GM12878 (cell line): ENCODE data around the gene EEF1AKMT3. TPM values are rescaled to one million over a fixed set of nuclear protein-coding genes. Genes with fewer than 3 reads are reported as not detected.

ENCODE experiments used
- ATAC-seq: fragments of 200-7000 bp; cut with Tn5 transposase; 3 replicates; pipeline ENCODE4 v1.9.1; 2020; ENCODE audit warnings: mild to moderate bottlenecking, moderate library complexity
- BruUV-seq: library from RNA; stranded (reverse); fragments of 400-500 nt; replicated peaks from 2 replicates; lab custom pipeline; 2021; lab: Mats Ljungman, UMichigan
- CTCF ChIA-PET: fragments of 300-600 bp; sonication (Branson Sonifier 250); formaldehyde crosslinking; extraction: SDS; loops from one replicate; lab custom pipeline; 2021; ENCODE audit warnings: inconsistent platforms; lab: Yijun Ruan, JAX
- POLR2A ChIA-PET: fragments of 350-600 bp; formaldehyde crosslinking; extraction: SDS; loops from one replicate; lab custom pipeline; 2021; ENCODE audit warnings: inconsistent platforms; lab: Charles Lee
- RAD21 ChIA-PET: fragments of 300-600 bp; sonication (Branson Sonifier 250); formaldehyde crosslinking; loops from one replicate; lab custom pipeline; 2023; ENCODE audit warnings: antibody characterized with exemption; ENCODE audit not compliant: unreplicated experiment; lab: Charles Lee
- SMC1A ChIA-PET: fragments of 300-600 bp; sonication (Branson Sonifier 250); formaldehyde crosslinking; loops from one replicate; lab custom pipeline; 2023; ENCODE audit not compliant: unreplicated experiment, uncharacterized antibody; lab: Charles Lee
- DNase-seq: peaks from one replicate; pipeline ENCODE4 v3.0.0-alpha.2; 2011; ENCODE audit warnings: low read depth, low spot score
- FAIRE-seq: peaks from 3 replicates; lab custom pipeline; 2011; peaks lifted over from hg19 to GRCh38; lab: Jason Lieb, UNC
- H2AFZ ChIP-seq: 2 replicates; pipeline ENCODE4 v1.6.0; 2011; ENCODE audit warnings: low read depth, low read length, control low read depth; ENCODE audit not compliant: control insufficient read depth
- H3K27ac ChIP-seq: 2 replicates; pipeline ENCODE4 v1.5.1; 2011; ENCODE audit warnings: control low read depth; ENCODE audit not compliant: control insufficient read depth, insufficient read depth
- H3K27me3 ChIP-seq, 2 experiments: replicated peaks in 1 of 2; 2 replicates each; pipeline versions ENCODE4 v1.6.0 to v1.6.1; 2011; ENCODE audit warnings: low read length in 1 of 2; ENCODE audit not compliant: control insufficient read depth in 2 of 2, insufficient read depth in 2 of 2
- H3K36me3 ChIP-seq, 2 experiments: 2 replicates each; pipeline ENCODE4 v1.5.1; 2011; ENCODE audit warnings: low read length in 1 of 2; ENCODE audit not compliant: control insufficient read depth in 2 of 2, insufficient read depth in 2 of 2
- H3K4me1 ChIP-seq: 2 replicates; pipeline ENCODE4 v1.6.1; 2011; ENCODE audit warnings: mild to moderate bottlenecking, low read length, moderate library complexity, mixed read lengths; ENCODE audit not compliant: control insufficient read depth, insufficient read depth
- H3K4me2 ChIP-seq: 2 replicates; pipeline ENCODE4 v1.6.0; 2011; ENCODE audit warnings: control low read depth; ENCODE audit not compliant: control insufficient read depth, insufficient read depth
- H3K4me3 ChIP-seq: fragments of 200-600 bp; sonication (generic); 2 replicates; pipeline ENCODE4 v1.5.1; 2016
- H3K79me2 ChIP-seq: 2 replicates; pipeline ENCODE4 v1.6.0; 2011; ENCODE audit warnings: low read length; ENCODE audit not compliant: control insufficient read depth, insufficient read depth
- H3K9ac ChIP-seq: 2 replicates; pipeline ENCODE4 v1.8.0; 2011; ENCODE audit warnings: low read length, control low read depth, mixed read lengths; ENCODE audit not compliant: control insufficient read depth, insufficient read depth
- H3K9me3 ChIP-seq: replicated peaks from 3 replicates; pipeline ENCODE4 v1.5.1; 2011; ENCODE audit warnings: mild to moderate bottlenecking, low read length; ENCODE audit not compliant: control insufficient read depth, insufficient read depth
- H4K20me1 ChIP-seq: 2 replicates; pipeline ENCODE4 v1.6.0; 2011; ENCODE audit not compliant: control insufficient read depth, insufficient read depth
- ATF7 ChIP-seq: fragments of 450-650 bp; IDR thresholded peaks from 2 replicates; pipeline ENCODE4 v1.6.1; 2016; ENCODE audit warnings: low read depth, mild to moderate bottlenecking
- CBFB ChIP-seq: IDR thresholded peaks from 2 replicates; pipeline ENCODE4 v1.6.1; 2016; ENCODE audit warnings: antibody characterized with exemption, low read depth
- CREB1 ChIP-seq: IDR thresholded peaks from 2 replicates; pipeline ENCODE4 v1.6.1; 2012; ENCODE audit warnings: low read depth, mild to moderate bottlenecking, inconsistent platforms
- E4F1 ChIP-seq: fragments of 450-650 bp; IDR thresholded peaks from 2 replicates; pipeline ENCODE4 v1.6.1; 2018; ENCODE audit warnings: borderline replicate concordance, mild to moderate bottlenecking; ENCODE audit not compliant: partially characterized antibody
- GATAD2B ChIP-seq: fragments of 450-650 bp; conservative IDR thresholded peaks from 2 replicates; pipeline ENCODE4 v1.6.1; 2017; ENCODE audit warnings: low read depth, mild to moderate bottlenecking, moderate library complexity
- HDAC6 ChIP-seq: fragments of 200-600 bp; sonication (generic); IDR thresholded peaks from one replicate; pipeline ENCODE4 v1.8.0; 2017; ENCODE audit warnings: antibody characterized with exemption; ENCODE audit not compliant: unreplicated experiment
- IKZF1 ChIP-seq: fragments of 450-650 bp; conservative IDR thresholded peaks from 2 replicates; pipeline ENCODE4 v1.6.1; 2017; ENCODE audit warnings: antibody characterized with exemption, mild to moderate bottlenecking
- MEF2B ChIP-seq: fragments of 450-650 bp; IDR thresholded peaks from 2 replicates; pipeline ENCODE4 v1.6.1; 2018; ENCODE audit warnings: mild to moderate bottlenecking, moderate library complexity; ENCODE audit not compliant: partially characterized antibody, poor library complexity, severe bottlenecking
- MYC ChIP-seq: IDR thresholded peaks from 2 replicates; pipeline ENCODE4 v1.6.1; 2011; ENCODE audit warnings: mild to moderate bottlenecking, low read length, moderate library complexity, inconsistent platforms; ENCODE audit not compliant: insufficient read depth, insufficient replicate concordance, insufficient read length, severe bottlenecking
- POLR2AphosphoS2 ChIP-seq: IDR thresholded peaks from 2 replicates; pipeline ENCODE4 v1.6.1; 2011; ENCODE audit warnings: low read depth, mild to moderate bottlenecking, low read length, improper control_type of control experiment, moderate library complexity
- SMARCA5 ChIP-seq: fragments of 450-650 bp; IDR thresholded peaks from 2 replicates; pipeline ENCODE4 v1.6.1; 2017; ENCODE audit warnings: mild to moderate bottlenecking
- SP1 ChIP-seq: IDR thresholded peaks from one replicate; pipeline ENCODE4 v1.6.1; 2011; ENCODE audit warnings: low read depth, low read length
- TARDBP ChIP-seq: IDR thresholded peaks from 2 replicates; pipeline ENCODE4 v1.6.1; 2016; ENCODE audit warnings: borderline replicate concordance
- USF2 ChIP-seq: IDR thresholded peaks from 2 replicates; pipeline ENCODE4 v1.6.1; 2011; ENCODE audit warnings: low read depth, low read length, improper control_type of control experiment, borderline replicate concordance
- WGBS: methylation state at CpG from one replicate; pipeline ENCODE4 v1.1.6; 2016; ENCODE audit warnings: low lambda C conversion rate; ENCODE audit not compliant: insufficient replicate concordance, insufficient coverage; ENCODE audit errors: missing lambda C conversion rate; 5-methylcytosine and 5-hydroxymethylcytosine counted together
- in situ Hi-C: fragments of 300-500 bp; cut with MboI; formaldehyde crosslinking; loops from 9 replicates; pipeline ENCODE4 v1.14.3; 2018; ENCODE audit warnings: mixed read lengths
- intact Hi-C: fragments of 100-400 bp; cut with micrococcal nuclease; formaldehyde crosslinking; loops from one replicate; pipeline ENCODE4 v1.14.2; 2022; ENCODE audit not compliant: unreplicated experiment
- polyA plus RNA-seq, 11 experiments: library from polyadenylated mRNA; depleted of rRNA in 4 of 11; unstranded in 6 of 11; stranded (reverse) in 5 of 11; fragments of >200 nt; fragmentation: Nextera tagmentation in 4 of 11; fragmentation: Illumina TruSeq in 1 of 11; extraction: Ambion mirVana in 4 of 11; extraction: Trizol in 1 of 11; gene quantifications; 1 replicate in 1 of 11; 2 replicates in 10 of 11; pipeline versions ENCODE4 v1.2.1 to v1.2.3, GENCODE V29; 2011 to 2016; ENCODE audit warnings: inconsistent platforms in 2 of 11, missing spikeins in 2 of 11, low read depth in 1 of 11
- total RNA-seq, 4 experiments: library from RNA; depleted of rRNA in 3 of 4; stranded (reverse); fragments of >200 nt in 3 of 4; fragmentation: Illumina TruSeq in 1 of 4; extraction: Trizol in 1 of 4; gene quantifications; 2 replicates each; pipeline versions ENCODE4 v1.2.1 to v1.2.3, GENCODE V29; 2013 to 2021
- TF ChIP-seq, protein P1 (sequence below): fragments of 450-650 bp; conservative IDR thresholded peaks from 2 replicates; pipeline ENCODE4 v1.6.1; 2017; ENCODE audit warnings: mild to moderate bottlenecking, moderate library complexity
- TF ChIP-seq, protein P2 (sequence below): IDR thresholded peaks from 2 replicates; pipeline ENCODE4 v1.6.1; 2012; ENCODE audit warnings: low read length, inconsistent platforms

EEF1AKMT3 gene
- total and polyA plus RNA-seq, 10 of the 15 experiments (the other 5 are each of a cell fraction or from before 2014, with no cell fraction given), result 1.2 to 8.2 (median 3.5) TPM

- BruUV-seq, result no TSS peak
- ChIA-PET RAD21 (interaction anchor here (0.6 to 1.2 kb wide), 3 partner anchors 10 to 189 kb away, joined by 3 to 6 read pairs (median 4); no protein-coding TSS in a partner anchor), SMC1A (interaction anchor here (0.7 to 0.8 kb wide), 3 partner anchors 12 to 27 kb away, joined by 4 to 5 read pairs (median 4); partner anchors contain the start of gene TSPAN31), CTCF (interaction anchor here (1.0 to 1.8 kb wide), 5 partner anchors 9 to 127 kb away, joined by 5 to 19 read pairs (median 6); partner anchors contain the start of gene TSFM), POLR2A (interaction anchor here (0.9 to 1.9 kb wide), 6 partner anchors 11 to 158 kb away, joined by 3 to 11 read pairs (median 4); partner anchors contain the start of gene TSFM)
- DNase-seq, result peak; percentile 83
- H3K36me3 ChIP-seq, result peaks cover 0 to 4% of the 10 kb centered on the region in 2 experiments; a peak in 2 of 4 replicates
- peak within 1 kb of the TSS; percentile 90 for H3K4me3 ChIP-seq
- H4K20me1 ChIP-seq, result no peaks in the 10 kb centered on the region
- in situ Hi-C loops (no loop called here), intact Hi-C loops (loop anchor here (1.0 kb wide), 1 partner anchor 16 kb away; no protein-coding TSS in a partner anchor)
- under 1% methylated on average over 27 of the region's 28 CpGs for WGBS
- H3K9ac ChIP-seq, result peak within 1 kb of the TSS; percentile 83
- H3K27ac ChIP-seq, result peak within 1 kb of the TSS; percentile 82
- H3K9me3 ChIP-seq, result no peaks in the 10 kb centered on the region
- FAIRE-seq, result peak; percentile 86
- H3K27me3 ChIP-seq, result no peaks in the 10 kb centered on the region
- H3K4me2 ChIP-seq, result peak within 1 kb of the TSS; percentile 99
- peak; percentile 94 for ATAC-seq
- H3K4me1 ChIP-seq, result peaks cover 3% of the 10 kb centered on the region
- H2AFZ ChIP-seq, result peak within 1 kb of the TSS; percentile 90
- no peaks in the 10 kb centered on the region for H3K79me2 ChIP-seq
- TF ChIP-seq POLR2AphosphoS2 (peak; percentile 48; the same call in 1 of the 2 replicates), ATF7 (peak; percentile 99), GATAD2B (0 out of 2 replicates have a peak, but pooled peaks have one; percentile 43), HDAC6 (peak; percentile 45), IKZF1 (peak; percentile 85), SP1 (peak; percentile 86), CREB1 (peak; percentile 99), USF2 (peak; percentile 38), CBFB (peak; percentile 64; the same call in 1 of the 2 replicates), MEF2B (peak; percentile 26), TARDBP (0 out of 2 replicates have a peak, but pooled peaks have one; percentile 21), MYC (peak; percentile 99), E4F1 (peak; percentile 10), SMARCA5 (peak; percentile 86)
- TF ChIP-seq, protein P1, sequence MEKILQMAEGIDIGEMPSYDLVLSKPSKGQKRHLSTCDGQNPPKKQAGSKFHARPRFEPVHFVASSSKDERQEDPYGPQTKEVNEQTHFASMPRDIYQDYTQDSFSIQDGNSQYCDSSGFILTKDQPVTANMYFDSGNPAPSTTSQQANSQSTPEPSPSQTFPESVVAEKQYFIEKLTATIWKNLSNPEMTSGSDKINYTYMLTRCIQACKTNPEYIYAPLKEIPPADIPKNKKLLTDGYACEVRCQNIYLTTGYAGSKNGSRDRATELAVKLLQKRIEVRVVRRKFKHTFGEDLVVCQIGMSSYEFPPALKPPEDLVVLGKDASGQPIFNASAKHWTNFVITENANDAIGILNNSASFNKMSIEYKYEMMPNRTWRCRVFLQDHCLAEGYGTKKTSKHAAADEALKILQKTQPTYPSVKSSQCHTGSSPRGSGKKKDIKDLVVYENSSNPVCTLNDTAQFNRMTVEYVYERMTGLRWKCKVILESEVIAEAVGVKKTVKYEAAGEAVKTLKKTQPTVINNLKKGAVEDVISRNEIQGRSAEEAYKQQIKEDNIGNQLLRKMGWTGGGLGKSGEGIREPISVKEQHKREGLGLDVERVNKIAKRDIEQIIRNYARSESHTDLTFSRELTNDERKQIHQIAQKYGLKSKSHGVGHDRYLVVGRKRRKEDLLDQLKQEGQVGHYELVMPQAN, result peak; percentile 99
- TF ChIP-seq, protein P2, sequence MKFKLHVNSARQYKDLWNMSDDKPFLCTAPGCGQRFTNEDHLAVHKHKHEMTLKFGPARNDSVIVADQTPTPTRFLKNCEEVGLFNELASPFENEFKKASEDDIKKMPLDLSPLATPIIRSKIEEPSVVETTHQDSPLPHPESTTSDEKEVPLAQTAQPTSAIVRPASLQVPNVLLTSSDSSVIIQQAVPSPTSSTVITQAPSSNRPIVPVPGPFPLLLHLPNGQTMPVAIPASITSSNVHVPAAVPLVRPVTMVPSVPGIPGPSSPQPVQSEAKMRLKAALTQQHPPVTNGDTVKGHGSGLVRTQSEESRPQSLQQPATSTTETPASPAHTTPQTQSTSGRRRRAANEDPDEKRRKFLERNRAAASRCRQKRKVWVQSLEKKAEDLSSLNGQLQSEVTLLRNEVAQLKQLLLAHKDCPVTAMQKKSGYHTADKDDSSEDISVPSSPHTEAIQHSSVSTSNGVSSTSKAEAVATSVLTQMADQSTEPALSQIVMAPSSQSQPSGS, result peak; percentile 85
These were observed 463 bp upstream of the EEF1AKMT3 start, which contains the start of gene METTL1 for GRCh38 chr12:57771873-57772428. TSS of gene METTL1 (minus strand) at chr12:57772105. CDS start at chr12:57772083, 22 bp downstream.
